Fibroblast of skin of left quadriceps (primary cell): ENCODE results near the gene ARHGEF6.
A peak's percentile ranks its signal among the peaks of the same experiment; 100 is the strongest.
"Not testable (repeated sequence)": the region's sequence is repeated elsewhere in the genome, so short reads cannot be mapped to it uniquely, and the experiment has no call there.

ENCODE experiments used
- DNase-seq, 2 experiments: peaks; one replicate each; pipeline ENCODE4 v3.0.0-alpha.2; 2013; ENCODE audit warnings: low read depth in 2 of 2

The ARHGEF6 gene

GRCh38 chrX:136781180-136781797 is 557 bp upstream of the ARHGEF6 start:
- DNase-seq = no peak

- DNase-seq = no peak
These were observed 491 bp downstream of the ARHGEF6 start for GRCh38 chrX:136780241-136780640.

- no peak for DNase-seq
These were observed 1.4 kb downstream of the ARHGEF6 start for GRCh38 chrX:136779346-136779781.

GRCh38 chrX:136778916-136779315 is 1.8 kb downstream of the ARHGEF6 start:
- DNase-seq = no peak

GRCh38 chrX:136778020-136778419 is 2.7 kb downstream of the ARHGEF6 start:
- no peak for DNase-seq

- DNase-seq = no peak
These were observed 7.1 kb downstream of the ARHGEF6 start for GRCh38 chrX:136773648-136774047.

- DNase-seq = not testable (repeated sequence)
These were observed 8.9 kb downstream of the ARHGEF6 start for GRCh38 chrX:136771869-136772268.

GRCh38 chrX:136768469-136769084 is 12.2 kb downstream of the ARHGEF6 start:
- peak; percentile 74 to 77 for DNase-seq

- peak in 1 of 2 experiments; percentile 19 for DNase-seq
These were observed 13.4 kb downstream of the ARHGEF6 start for GRCh38 chrX:136767104-136767941.

- no peak for DNase-seq
These were observed 14.0 kb downstream of the ARHGEF6 start for GRCh38 chrX:136766785-136767103.

- DNase-seq = no peak
These were observed 14.8 kb downstream of the ARHGEF6 start for GRCh38 chrX:136765821-136766356.

GRCh38 chrX:136764206-136764605 is 16.5 kb downstream of the ARHGEF6 start:
- no peak for DNase-seq

GRCh38 chrX:136762820-136763452 is 17.8 kb downstream of the ARHGEF6 start:
- no peak for DNase-seq

GRCh38 chrX:136761421-136761820 is 19.3 kb downstream of the ARHGEF6 start:
- no peak for DNase-seq

- no peak for DNase-seq
These were observed 20.8 kb downstream of the ARHGEF6 start for GRCh38 chrX:136759968-136760367.

- no peak for DNase-seq
These were observed 25.3 kb downstream of the ARHGEF6 start for GRCh38 chrX:136755411-136755810.

- no peak for DNase-seq
These were observed 26.1 kb downstream of the ARHGEF6 start for GRCh38 chrX:136754651-136755050.

- DNase-seq = no peak
These were observed 27.9 kb downstream of the ARHGEF6 start for GRCh38 chrX:136752796-136753195.

- DNase-seq = no peak
These were observed 28.4 kb downstream of the ARHGEF6 start for GRCh38 chrX:136752346-136752745.

GRCh38 chrX:136750364-136750763 is 30.4 kb downstream of the ARHGEF6 start:
- DNase-seq = no peak

- no peak for DNase-seq
These were observed 33.4 kb downstream of the ARHGEF6 start for GRCh38 chrX:136747003-136747986.
